A549 (cell line): Measurements from ENCODE around the gene RARA. TPM values are rescaled to one million over a fixed set of nuclear protein-coding genes. Genes with fewer than 3 reads are reported as not detected.

Source experiments
- ATAC-seq, 2 experiments: fragments of 200-7000 bp in 1 of 2; fragments of >200 bp in 1 of 2; cut with Nextera tagmentation in 1 of 2; cut with Tn5 transposase in 1 of 2; 3 replicates each; pipeline versions ENCODE4 v1.8.0 to v1.9.1; 2018 to 2020; ENCODE audit warnings: mild to moderate bottlenecking in 1 of 2, moderate library complexity in 1 of 2
- CTCF ChIA-PET: fragments of 300-600 bp; sonication (Branson Sonifier 250); formaldehyde crosslinking; extraction: SDS; loops from one replicate; lab custom pipeline; 2021; ENCODE audit warnings: antibody characterized with exemption, inconsistent platforms; lab: Yijun Ruan, JAX
- POLR2A ChIA-PET: fragments of 350-600 bp; formaldehyde crosslinking; extraction: SDS; loops from one replicate; lab custom pipeline; 2021; ENCODE audit warnings: antibody characterized with exemption, inconsistent platforms; lab: Yijun Ruan, JAX
- DNase-seq, 2 experiments: peaks; one replicate each; pipeline versions ENCODE4 v3.0.0 to v3.0.0-alpha.2; 2011 to 2016; ENCODE audit warnings: low read depth in 1 of 2, low spot score in 1 of 2
- FAIRE-seq: peaks from 2 replicates; lab custom pipeline; 2011; peaks lifted over from hg19 to GRCh38; lab: Jason Lieb, UNC
- H3K27ac ChIP-seq, 2 experiments: fragments of >200 bp; sonication (Bioruptor Twin); formaldehyde crosslinking; 3 replicates each; pipeline ENCODE4 v1.5.1; 2016 to 2017
- H3K4me1 ChIP-seq: fragments of >200 bp; sonication (Bioruptor Twin); formaldehyde crosslinking; 3 replicates; pipeline ENCODE4 v1.6.1; 2016
- H3K4me2 ChIP-seq: fragments of >200 bp; sonication (Bioruptor Twin); formaldehyde crosslinking; 3 replicates; pipeline ENCODE4 v1.6.1; 2016
- H3K4me3 ChIP-seq: fragments of >200 bp; sonication (Bioruptor Twin); formaldehyde crosslinking; 3 replicates; pipeline ENCODE4 v1.5.1; 2016
- H3K9me3 ChIP-seq: fragments of >200 bp; sonication (Bioruptor Twin); formaldehyde crosslinking; 3 replicates; pipeline ENCODE4 v1.6.1; 2016
- CHD2 ChIP-seq: fragments of 150-350 bp; IDR thresholded peaks from 2 replicates; pipeline ENCODE4 v1.6.1; 2014; ENCODE audit warnings: low read length; ENCODE audit not compliant: partially characterized antibody
- HEYL ChIP-seq: fragments of 250-450 bp; sonication (Bioruptor Pico); IDR thresholded peaks from 2 replicates; pipeline ENCODE4 v1.8.0; 2021; ENCODE audit warnings: mild to moderate bottlenecking, moderate library complexity
- JUN ChIP-seq, 2 experiments: fragments of >200 bp; sonication (Bioruptor Twin); formaldehyde crosslinking; IDR thresholded peaks; 2 replicates in 1 of 2; 3 replicates in 1 of 2; pipeline ENCODE4 v1.6.1; 2016 to 2017
- KDM1A ChIP-seq: fragments of 200-600 bp; sonication (generic); IDR thresholded peaks from 2 replicates; pipeline ENCODE4 v1.6.1; 2016; ENCODE audit warnings: low read depth, mild to moderate bottlenecking
- KDM5A ChIP-seq: fragments of 200-600 bp; sonication (generic); IDR thresholded peaks from 2 replicates; pipeline ENCODE4 v1.6.1; 2016; ENCODE audit warnings: antibody characterized with exemption, mild to moderate bottlenecking
- MAFK ChIP-seq: fragments of 450-650 bp; IDR thresholded peaks from 2 replicates; pipeline ENCODE4 v1.6.1; 2014; ENCODE audit not compliant: partially characterized antibody
- MAZ ChIP-seq: fragments of 150-350 bp; IDR thresholded peaks from 2 replicates; pipeline ENCODE4 v1.6.1; 2014; ENCODE audit warnings: antibody characterized with exemption, low read depth, low read length, borderline replicate concordance
- PHF8 ChIP-seq: fragments of 200-600 bp; sonication (generic); IDR thresholded peaks from 2 replicates; pipeline ENCODE4 v1.6.1; 2016; ENCODE audit warnings: low read depth, mild to moderate bottlenecking, antibody characterized with exemption, moderate library complexity, borderline replicate concordance
- RARB ChIP-seq: fragments of 250-450 bp; sonication (Bioruptor Pico); IDR thresholded peaks from 2 replicates; pipeline ENCODE4 v1.8.0; 2021; ENCODE audit warnings: mild to moderate bottlenecking, moderate library complexity
- RFX5 ChIP-seq: fragments of 450-650 bp; IDR thresholded peaks from 2 replicates; pipeline ENCODE4 v1.7.1; 2014; ENCODE audit warnings: antibody characterized with exemption, mild to moderate bottlenecking, moderate library complexity
- TP53 ChIP-seq: fragments of 250-450 bp; sonication (Bioruptor Pico); IDR thresholded peaks from 2 replicates; pipeline ENCODE4 v1.5.0; 2021; ENCODE audit warnings: mild to moderate bottlenecking, moderate library complexity
- ZC3H11A ChIP-seq: fragments of 450-650 bp; IDR thresholded peaks from 2 replicates; pipeline ENCODE4 v1.6.1; 2014; ENCODE audit warnings: antibody characterized with exemption, mild to moderate bottlenecking
- WGBS: methylation state at CpG from one replicate; pipeline ENCODE4 v1.1.6; 2017; ENCODE audit errors: missing lambda C conversion rate; 5-methylcytosine and 5-hydroxymethylcytosine counted together
- polyA plus RNA-seq, 4 experiments: library from polyadenylated mRNA; depleted of rRNA in 3 of 4; stranded (reverse); fragments of >200 nt; fragmentation: RNase III in 1 of 4; extraction: RNeasy Plus Mini Kit Qiagen cat#74134 plus additional on column Dnase treatment in 1 of 4; gene quantifications; 2 replicates in 3 of 4; 3 replicates in 1 of 4; pipeline ENCODE4 v1.2.3, GENCODE V29; 2011 to 2017
- TF ChIP-seq, protein P1 (sequence below): IDR thresholded peaks from 2 replicates; pipeline ENCODE4 v1.6.1; 2012
- TF ChIP-seq, protein P2 (sequence below): fragments of >200 bp; sonication (Bioruptor Twin); formaldehyde crosslinking; IDR thresholded peaks from 3 replicates; pipeline ENCODE4 v1.6.1; 2016
- TF ChIP-seq, protein P3 (sequence below): fragments of 200-600 bp; sonication (generic); IDR thresholded peaks from 2 replicates; pipeline ENCODE4 v1.6.1; 2016; ENCODE audit warnings: antibody characterized with exemption, mild to moderate bottlenecking, moderate library complexity
- TF ChIP-seq, protein P4 (sequence below): fragments of 150-350 bp; IDR thresholded peaks from 2 replicates; pipeline ENCODE4 v1.6.1; 2014; ENCODE audit warnings: low read depth, mild to moderate bottlenecking, low read length

RARA gene
- polyA plus RNA-seq, 2 of the 4 experiments (the other 2 are of a cell fraction), result 8.6 to 17.2 TPM

DNA sequence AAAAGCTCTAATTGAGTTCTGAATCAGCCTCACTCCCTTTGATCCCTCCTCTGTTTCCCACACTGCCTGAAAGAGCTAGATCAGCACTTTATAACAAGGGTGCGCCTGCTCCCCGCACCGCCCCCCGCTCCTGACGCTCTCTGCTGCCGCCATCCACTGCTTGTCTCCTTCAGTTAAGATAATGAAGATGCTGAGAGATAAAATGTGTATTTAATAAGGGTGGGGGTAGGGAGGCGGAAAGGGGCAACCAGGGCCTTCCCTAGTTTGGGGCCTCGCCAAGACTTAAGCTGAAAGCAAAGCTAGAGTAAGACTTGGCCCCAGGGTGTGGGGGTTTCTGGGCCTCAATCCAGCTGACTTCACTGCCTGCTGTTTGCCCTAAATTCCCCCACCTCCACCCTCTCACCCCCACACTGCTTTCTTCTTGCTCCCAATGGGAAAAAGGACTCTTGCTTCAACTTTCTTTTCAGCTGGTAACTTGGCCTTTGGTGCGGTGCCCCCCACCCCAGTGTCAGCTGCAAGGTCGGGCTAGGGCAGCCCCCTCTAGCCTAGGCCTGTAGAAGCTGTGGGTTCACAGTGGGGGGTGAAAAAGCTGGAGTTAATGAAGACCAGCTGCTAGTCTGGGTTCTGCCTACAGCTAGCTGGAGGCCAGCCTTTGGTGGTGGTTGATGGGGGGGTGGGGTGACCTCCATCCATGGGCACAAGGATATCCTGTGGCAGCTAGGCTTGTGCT is 1.8 kb upstream of the RARA start:
- FAIRE-seq, result no peak
- POLR2A ChIA-PET, result interaction anchor here (0.8 to 2.4 kb wide), 2 partner anchors 10 to 34 kb away, joined by 3 to 14 read pairs; no protein-coding TSS in a partner anchor
- 85% methylated on average over 10 of the region's 10 CpGs for WGBS
- H3K4me2 ChIP-seq, result peak overlapping the region; percentile 99
- TF ChIP-seq, protein P1, sequence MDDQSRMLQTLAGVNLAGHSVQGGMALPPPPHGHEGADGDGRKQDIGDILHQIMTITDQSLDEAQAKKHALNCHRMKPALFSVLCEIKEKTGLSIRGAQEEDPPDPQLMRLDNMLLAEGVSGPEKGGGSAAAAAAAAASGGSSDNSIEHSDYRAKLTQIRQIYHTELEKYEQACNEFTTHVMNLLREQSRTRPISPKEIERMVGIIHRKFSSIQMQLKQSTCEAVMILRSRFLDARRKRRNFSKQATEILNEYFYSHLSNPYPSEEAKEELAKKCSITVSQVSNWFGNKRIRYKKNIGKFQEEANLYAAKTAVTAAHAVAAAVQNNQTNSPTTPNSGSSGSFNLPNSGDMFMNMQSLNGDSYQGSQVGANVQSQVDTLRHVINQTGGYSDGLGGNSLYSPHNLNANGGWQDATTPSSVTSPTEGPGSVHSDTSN, result no peak
- TF ChIP-seq MAFK, result peak; percentile 96
- TF ChIP-seq PHF8, result no peak
- TF ChIP-seq, all 56 proteins: peak for 1
- H3K4me1 ChIP-seq, result peaks cover 74% of the 10 kb centered on the region
- H3K9me3 ChIP-seq, result no peaks in the 10 kb centered on the region
- DNase-seq (no peak), ATAC-seq (no peak)
- CTCF ChIA-PET, result interaction anchor here (0.6 to 50.4 kb wide), 18 partner anchors 4 to 1389 kb away, joined by 3 to 2395 read pairs (median 4); partner anchors contain the start of genes CDC6, GJD3, IGFBP4 and RARA
- peak overlapping the region; percentile 95 to 97 for H3K27ac ChIP-seq
- H3K4me3 ChIP-seq, result no peak overlapping the region

DNA sequence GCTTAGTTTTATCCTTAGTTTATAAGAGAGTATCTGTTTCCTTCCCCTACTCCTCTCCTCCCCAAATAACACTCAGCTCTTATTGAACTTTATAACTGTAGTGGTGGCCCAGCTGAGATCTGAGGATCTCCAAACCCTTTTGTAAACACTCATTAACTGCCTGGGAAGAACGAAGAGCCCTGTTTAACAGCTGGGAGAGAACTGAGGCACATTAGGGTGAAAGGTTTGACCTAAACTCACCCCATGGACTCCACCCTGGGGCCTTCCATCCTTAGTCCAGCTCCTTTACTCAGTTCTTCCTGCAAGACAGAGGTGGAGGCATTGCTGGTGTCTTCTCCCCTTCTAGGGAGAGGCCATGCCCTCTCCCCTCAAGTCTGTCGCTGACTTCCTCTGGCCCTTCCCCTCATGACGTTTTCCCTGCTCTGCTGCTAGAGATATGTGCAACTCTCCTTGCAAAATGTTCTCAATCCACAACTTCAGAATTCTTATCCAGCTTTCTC is 1.2 kb upstream of the RARA start:
- Histone ChIP-seq H3K4me3 (no peak overlapping the region), H3K9me3 (no peaks in the 10 kb centered on the region), H3K4me2 (peak overlapping the region; percentile 99), H3K27ac (peak overlapping the region; percentile 95 to 97; a peak in 5 of 6 replicates), H3K4me1 (peaks cover 81% of the 10 kb centered on the region)
- TF ChIP-seq CHD2 (no peak), HEYL (CRISPR knock-in tag) (no peak), MAZ (no peak), KDM1A (no peak), TP53 (no peak), RFX5 (no peak), JUN (IDR thresholded peaks at IDR 0.05) (no peak), ZC3H11A (no peak), KDM5A (no peak), RARB (CRISPR knock-in tag) (no peak)
- TF ChIP-seq, protein P2, sequence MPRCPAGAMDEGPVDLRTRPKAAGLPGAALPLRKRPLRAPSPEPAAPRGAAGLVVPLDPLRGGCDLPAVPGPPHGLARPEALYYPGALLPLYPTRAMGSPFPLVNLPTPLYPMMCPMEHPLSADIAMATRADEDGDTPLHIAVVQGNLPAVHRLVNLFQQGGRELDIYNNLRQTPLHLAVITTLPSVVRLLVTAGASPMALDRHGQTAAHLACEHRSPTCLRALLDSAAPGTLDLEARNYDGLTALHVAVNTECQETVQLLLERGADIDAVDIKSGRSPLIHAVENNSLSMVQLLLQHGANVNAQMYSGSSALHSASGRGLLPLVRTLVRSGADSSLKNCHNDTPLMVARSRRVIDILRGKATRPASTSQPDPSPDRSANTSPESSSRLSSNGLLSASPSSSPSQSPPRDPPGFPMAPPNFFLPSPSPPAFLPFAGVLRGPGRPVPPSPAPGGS, result no peak
- TF ChIP-seq, protein P3, sequence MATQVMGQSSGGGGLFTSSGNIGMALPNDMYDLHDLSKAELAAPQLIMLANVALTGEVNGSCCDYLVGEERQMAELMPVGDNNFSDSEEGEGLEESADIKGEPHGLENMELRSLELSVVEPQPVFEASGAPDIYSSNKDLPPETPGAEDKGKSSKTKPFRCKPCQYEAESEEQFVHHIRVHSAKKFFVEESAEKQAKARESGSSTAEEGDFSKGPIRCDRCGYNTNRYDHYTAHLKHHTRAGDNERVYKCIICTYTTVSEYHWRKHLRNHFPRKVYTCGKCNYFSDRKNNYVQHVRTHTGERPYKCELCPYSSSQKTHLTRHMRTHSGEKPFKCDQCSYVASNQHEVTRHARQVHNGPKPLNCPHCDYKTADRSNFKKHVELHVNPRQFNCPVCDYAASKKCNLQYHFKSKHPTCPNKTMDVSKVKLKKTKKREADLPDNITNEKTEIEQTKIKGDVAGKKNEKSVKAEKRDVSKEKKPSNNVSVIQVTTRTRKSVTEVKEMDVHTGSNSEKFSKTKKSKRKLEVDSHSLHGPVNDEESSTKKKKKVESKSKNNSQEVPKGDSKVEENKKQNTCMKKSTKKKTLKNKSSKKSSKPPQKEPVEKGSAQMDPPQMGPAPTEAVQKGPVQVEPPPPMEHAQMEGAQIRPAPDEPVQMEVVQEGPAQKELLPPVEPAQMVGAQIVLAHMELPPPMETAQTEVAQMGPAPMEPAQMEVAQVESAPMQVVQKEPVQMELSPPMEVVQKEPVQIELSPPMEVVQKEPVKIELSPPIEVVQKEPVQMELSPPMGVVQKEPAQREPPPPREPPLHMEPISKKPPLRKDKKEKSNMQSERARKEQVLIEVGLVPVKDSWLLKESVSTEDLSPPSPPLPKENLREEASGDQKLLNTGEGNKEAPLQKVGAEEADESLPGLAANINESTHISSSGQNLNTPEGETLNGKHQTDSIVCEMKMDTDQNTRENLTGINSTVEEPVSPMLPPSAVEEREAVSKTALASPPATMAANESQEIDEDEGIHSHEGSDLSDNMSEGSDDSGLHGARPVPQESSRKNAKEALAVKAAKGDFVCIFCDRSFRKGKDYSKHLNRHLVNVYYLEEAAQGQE, result no peak
- TF ChIP-seq, protein P4, sequence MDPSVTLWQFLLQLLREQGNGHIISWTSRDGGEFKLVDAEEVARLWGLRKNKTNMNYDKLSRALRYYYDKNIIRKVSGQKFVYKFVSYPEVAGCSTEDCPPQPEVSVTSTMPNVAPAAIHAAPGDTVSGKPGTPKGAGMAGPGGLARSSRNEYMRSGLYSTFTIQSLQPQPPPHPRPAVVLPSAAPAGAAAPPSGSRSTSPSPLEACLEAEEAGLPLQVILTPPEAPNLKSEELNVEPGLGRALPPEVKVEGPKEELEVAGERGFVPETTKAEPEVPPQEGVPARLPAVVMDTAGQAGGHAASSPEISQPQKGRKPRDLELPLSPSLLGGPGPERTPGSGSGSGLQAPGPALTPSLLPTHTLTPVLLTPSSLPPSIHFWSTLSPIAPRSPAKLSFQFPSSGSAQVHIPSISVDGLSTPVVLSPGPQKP, result no peak
- no peak for ATAC-seq
- 68% methylated on average over 3 of the region's 3 CpGs for WGBS
- POLR2A ChIA-PET, result interaction anchor here (0.8 to 2.4 kb wide), 2 partner anchors 9 to 34 kb away, joined by 3 to 14 read pairs; no protein-coding TSS in a partner anchor
- CTCF ChIA-PET, result interaction anchor here (0.6 to 50.4 kb wide), 13 partner anchors 5 to 253 kb away, joined by 3 to 2395 read pairs (median 4); partner anchors contain the start of genes CDC6, GJD3, RARA and TOP2A
- DNase-seq, result no peak
- FAIRE-seq, result no peak
